C4-2B (cell line): Measurements from ENCODE around the gene CD8A.

Experiments used
- CTCF ChIP-seq: fragments of 450-650 bp; conservative IDR thresholded peaks from 2 replicates; pipeline ENCODE4 v1.5.1; 2017; ENCODE audit warnings: mild to moderate bottlenecking
- ZFX ChIP-seq: fragments of 450-650 bp; IDR thresholded peaks from 2 replicates; pipeline ENCODE4 v1.6.1; 2017

DNA sequence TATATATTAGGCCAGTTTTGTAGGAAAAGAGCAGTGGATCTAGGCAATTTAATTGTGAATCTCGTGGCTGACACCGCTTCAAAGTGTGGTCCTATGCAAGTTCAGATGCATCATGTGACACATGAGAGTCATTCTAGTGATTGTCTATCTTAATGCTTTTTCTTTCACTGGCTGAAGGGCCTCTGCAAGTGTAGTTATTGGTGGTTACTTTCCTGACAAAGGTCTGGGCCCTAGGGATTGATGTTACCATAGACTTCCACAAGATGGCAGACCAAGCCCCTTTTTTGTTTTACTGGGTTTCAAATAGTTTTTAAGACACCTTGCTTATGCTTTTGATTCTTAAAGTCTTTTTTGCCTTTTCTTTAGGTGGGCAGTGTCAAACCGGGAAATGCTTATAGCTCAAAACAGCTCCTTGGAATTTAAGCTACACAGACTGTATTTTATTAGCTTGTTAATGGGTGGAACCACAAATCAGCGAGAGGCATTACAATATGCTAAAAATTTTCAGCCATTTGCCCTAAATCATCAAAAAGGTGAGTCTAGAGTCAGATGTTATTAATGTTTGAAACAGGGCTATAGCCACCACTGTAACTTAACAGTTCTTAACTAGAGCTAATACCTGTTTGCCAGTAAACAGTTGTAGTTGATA, 25.9 kb downstream of the CD8A start:
- peak; percentile 78 for TF ChIP-seq CTCF
- no peak for TF ChIP-seq ZFX
